ENCODE data around the gene DGKQ. TPM values are rescaled to one million over a fixed set of nuclear protein-coding genes. Genes with fewer than 3 reads are reported as not detected.

DGKQ gene
- total RNA-seq, 2 donors from 2014 or later = 5.1 to 5.6 TPM

- ATAC-seq (no peak), DNase-seq (no peak)
- intact Hi-C loops (cut with DNase I) = no loop called here
Observed at GRCh38 chr4:917992-918391, 55.4 kb downstream of the DGKQ start.

GRCh38 chr4:917466-917865 lies 55.9 kb downstream of the DGKQ start:
- ATAC-seq (no peak), DNase-seq (no peak)
- intact Hi-C loops (cut with DNase I) = no loop called here

GRCh38 chr4:915595-915994 lies 57.8 kb downstream of the DGKQ start:
- intact Hi-C loops (cut with DNase I) = no loop called here
- peak in 1 of 2 donors; percentile 40 for ATAC-seq
- DNase-seq = no peak

- intact Hi-C loops (cut with DNase I) = no loop called here
- ATAC-seq = peak; percentile 38 to 44
- no peak for DNase-seq
Observed at GRCh38 chr4:915041-915474, 58.3 kb downstream of the DGKQ start.

GRCh38 chr4:914531-914930 lies 58.8 kb downstream of the DGKQ start:
- DNase-seq (no peak), ATAC-seq (no peak)
- intact Hi-C loops (cut with DNase I) = no loop called here

- no peak for DNase-seq
- ATAC-seq = no peak
- intact Hi-C loops (cut with DNase I) = no loop called here
Observed at GRCh38 chr4:913280-913618, 60.1 kb downstream of the DGKQ start.

- intact Hi-C loops (cut with DNase I) = no loop called here
- DNase-seq (no peak), ATAC-seq (no peak)
Observed at GRCh38 chr4:912548-913279, 60.7 kb downstream of the DGKQ start.

- intact Hi-C loops (cut with DNase I) = no loop called here
- DNase-seq (no peak), ATAC-seq (no peak)
Observed at GRCh38 chr4:911871-912490, 61.4 kb downstream of the DGKQ start.

GRCh38 chr4:911221-911751 lies 62.1 kb downstream of the DGKQ start:
- DNase-seq (no peak), ATAC-seq (no peak)
- intact Hi-C loops (cut with DNase I) = no loop called here

- ATAC-seq = no peak
- DNase-seq = no peak
- intact Hi-C loops (cut with DNase I) = no loop called here
Observed at GRCh38 chr4:910366-911091, 62.8 kb downstream of the DGKQ start.

GRCh38 chr4:909821-910220 lies 63.5 kb downstream of the DGKQ start:
- ATAC-seq (no peak), DNase-seq (no peak)
- intact Hi-C loops (cut with DNase I) = no loop called here

- intact Hi-C loops (cut with DNase I) = no loop called here
- no peak for ATAC-seq
- peak; percentile 10 for DNase-seq
Observed at GRCh38 chr4:909131-909571, 64.2 kb downstream of the DGKQ start.

Other genes starting within 250 kb of the DGKQ start
- 1 to 10 TPM; 5.6 to 9.4 TPM for gene CPLX1, start 147.4 kb downstream of the DGKQ start, total RNA-seq
- 10 to 100 TPM; 38.1 to 43.2 TPM for gene GAK, start 41.3 kb downstream of the DGKQ start, total RNA-seq
- gene TMEM175, start 41.1 kb downstream of the DGKQ start, total RNA-seq = 10 to 100 TPM; 17.9 to 20.7 TPM
- gene IDUA, start 13.5 kb upstream of the DGKQ start, total RNA-seq = 10 to 100 TPM; 15.4 to 18.7 TPM
- gene SLC26A1, start 19.8 kb upstream of the DGKQ start, total RNA-seq = under 1 TPM in 1 of 2 donors, not detected in 1; 0.27 TPM
- 10 to 100 TPM; 21.6 to 29.0 TPM for gene FGFRL1, start 38.1 kb upstream of the DGKQ start, total RNA-seq
- 1 to 10 TPM; 1.7 TPM for gene RNF212, start 140.0 kb upstream of the DGKQ start, total RNA-seq
- 10 to 100 TPM; 14.0 to 33.0 TPM for gene SPON2, start 199.0 kb upstream of the DGKQ start, total RNA-seq

All from left cardiac atrium (tissue), 4 donors.